ENCODE data around the gene SPATA17. TPM values are rescaled to one million over a fixed set of nuclear protein-coding genes. Genes with fewer than 3 reads are reported as not detected.

The SPATA17 gene
- total and polyA plus RNA-seq, 2 of the 8 experiments (the other 6 are each of a cell fraction or from before 2014, with no cell fraction given): 0.17 to 0.48 TPM

DNA sequence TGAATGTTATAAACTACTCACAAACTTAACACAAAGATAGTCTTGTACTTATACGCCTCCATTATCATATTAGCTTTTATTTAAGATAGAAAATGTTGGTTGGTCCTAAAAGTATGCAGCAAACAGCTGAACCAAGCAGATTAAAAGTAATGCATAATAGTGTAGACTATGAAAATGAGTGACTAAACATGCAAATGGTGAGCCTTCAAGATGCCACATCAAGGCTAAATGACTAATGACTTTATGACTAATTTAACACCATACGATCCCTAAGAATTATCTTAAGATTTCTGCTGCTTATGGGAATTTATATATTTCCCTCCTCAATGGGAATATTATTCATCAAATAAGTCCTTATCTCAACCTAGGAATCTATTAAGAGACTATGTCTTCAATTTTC, 4.8 kb upstream of the SPATA17 start (continued):
- TF ChIP-seq, protein P1, sequence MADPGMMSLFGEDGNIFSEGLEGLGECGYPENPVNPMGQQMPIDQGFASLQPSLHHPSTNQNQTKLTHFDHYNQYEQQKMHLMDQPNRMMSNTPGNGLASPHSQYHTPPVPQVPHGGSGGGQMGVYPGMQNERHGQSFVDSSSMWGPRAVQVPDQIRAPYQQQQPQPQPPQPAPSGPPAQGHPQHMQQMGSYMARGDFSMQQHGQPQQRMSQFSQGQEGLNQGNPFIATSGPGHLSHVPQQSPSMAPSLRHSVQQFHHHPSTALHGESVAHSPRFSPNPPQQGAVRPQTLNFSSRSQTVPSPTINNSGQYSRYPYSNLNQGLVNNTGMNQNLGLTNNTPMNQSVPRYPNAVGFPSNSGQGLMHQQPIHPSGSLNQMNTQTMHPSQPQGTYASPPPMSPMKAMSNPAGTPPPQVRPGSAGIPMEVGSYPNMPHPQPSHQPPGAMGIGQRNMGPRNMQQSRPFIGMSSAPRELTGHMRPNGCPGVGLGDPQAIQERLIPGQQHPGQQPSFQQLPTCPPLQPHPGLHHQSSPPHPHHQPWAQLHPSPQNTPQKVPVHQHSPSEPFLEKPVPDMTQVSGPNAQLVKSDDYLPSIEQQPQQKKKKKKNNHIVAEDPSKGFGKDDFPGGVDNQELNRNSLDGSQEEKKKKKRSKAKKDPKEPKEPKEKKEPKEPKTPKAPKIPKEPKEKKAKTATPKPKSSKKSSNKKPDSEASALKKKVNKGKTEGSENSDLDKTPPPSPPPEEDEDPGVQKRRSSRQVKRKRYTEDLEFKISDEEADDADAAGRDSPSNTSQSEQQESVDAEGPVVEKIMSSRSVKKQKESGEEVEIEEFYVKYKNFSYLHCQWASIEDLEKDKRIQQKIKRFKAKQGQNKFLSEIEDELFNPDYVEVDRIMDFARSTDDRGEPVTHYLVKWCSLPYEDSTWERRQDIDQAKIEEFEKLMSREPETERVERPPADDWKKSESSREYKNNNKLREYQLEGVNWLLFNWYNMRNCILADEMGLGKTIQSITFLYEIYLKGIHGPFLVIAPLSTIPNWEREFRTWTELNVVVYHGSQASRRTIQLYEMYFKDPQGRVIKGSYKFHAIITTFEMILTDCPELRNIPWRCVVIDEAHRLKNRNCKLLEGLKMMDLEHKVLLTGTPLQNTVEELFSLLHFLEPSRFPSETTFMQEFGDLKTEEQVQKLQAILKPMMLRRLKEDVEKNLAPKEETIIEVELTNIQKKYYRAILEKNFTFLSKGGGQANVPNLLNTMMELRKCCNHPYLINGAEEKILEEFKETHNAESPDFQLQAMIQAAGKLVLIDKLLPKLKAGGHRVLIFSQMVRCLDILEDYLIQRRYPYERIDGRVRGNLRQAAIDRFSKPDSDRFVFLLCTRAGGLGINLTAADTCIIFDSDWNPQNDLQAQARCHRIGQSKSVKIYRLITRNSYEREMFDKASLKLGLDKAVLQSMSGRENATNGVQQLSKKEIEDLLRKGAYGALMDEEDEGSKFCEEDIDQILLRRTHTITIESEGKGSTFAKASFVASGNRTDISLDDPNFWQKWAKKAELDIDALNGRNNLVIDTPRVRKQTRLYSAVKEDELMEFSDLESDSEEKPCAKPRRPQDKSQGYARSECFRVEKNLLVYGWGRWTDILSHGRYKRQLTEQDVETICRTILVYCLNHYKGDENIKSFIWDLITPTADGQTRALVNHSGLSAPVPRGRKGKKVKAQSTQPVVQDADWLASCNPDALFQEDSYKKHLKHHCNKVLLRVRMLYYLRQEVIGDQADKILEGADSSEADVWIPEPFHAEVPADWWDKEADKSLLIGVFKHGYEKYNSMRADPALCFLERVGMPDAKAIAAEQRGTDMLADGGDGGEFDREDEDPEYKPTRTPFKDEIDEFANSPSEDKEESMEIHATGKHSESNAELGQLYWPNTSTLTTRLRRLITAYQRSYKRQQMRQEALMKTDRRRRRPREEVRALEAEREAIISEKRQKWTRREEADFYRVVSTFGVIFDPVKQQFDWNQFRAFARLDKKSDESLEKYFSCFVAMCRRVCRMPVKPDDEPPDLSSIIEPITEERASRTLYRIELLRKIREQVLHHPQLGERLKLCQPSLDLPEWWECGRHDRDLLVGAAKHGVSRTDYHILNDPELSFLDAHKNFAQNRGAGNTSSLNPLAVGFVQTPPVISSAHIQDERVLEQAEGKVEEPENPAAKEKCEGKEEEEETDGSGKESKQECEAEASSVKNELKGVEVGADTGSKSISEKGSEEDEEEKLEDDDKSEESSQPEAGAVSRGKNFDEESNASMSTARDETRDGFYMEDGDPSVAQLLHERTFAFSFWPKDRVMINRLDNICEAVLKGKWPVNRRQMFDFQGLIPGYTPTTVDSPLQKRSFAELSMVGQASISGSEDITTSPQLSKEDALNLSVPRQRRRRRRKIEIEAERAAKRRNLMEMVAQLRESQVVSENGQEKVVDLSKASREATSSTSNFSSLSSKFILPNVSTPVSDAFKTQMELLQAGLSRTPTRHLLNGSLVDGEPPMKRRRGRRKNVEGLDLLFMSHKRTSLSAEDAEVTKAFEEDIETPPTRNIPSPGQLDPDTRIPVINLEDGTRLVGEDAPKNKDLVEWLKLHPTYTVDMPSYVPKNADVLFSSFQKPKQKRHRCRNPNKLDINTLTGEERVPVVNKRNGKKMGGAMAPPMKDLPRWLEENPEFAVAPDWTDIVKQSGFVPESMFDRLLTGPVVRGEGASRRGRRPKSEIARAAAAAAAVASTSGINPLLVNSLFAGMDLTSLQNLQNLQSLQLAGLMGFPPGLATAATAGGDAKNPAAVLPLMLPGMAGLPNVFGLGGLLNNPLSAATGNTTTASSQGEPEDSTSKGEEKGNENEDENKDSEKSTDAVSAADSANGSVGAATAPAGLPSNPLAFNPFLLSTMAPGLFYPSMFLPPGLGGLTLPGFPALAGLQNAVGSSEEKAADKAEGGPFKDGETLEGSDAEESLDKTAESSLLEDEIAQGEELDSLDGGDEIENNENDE (IDR thresholded peaks at IDR 0.05; ENCODE audit: insufficient replicate concordance, low read length): no peak
- TF ChIP-seq KDM5A (IDR thresholded peaks at IDR 0.05; ENCODE audit: low read length): no peak
- no peak for TF ChIP-seq NRF1 (IDR thresholded peaks at IDR 0.05; ENCODE audit: low read depth, low read length)
- TF ChIP-seq TAF1 (IDR thresholded peaks at IDR 0.05; ENCODE audit: low read depth, low read length): no peak
- TF ChIP-seq EGR1 (IDR thresholded peaks at IDR 0.05; ENCODE audit: borderline replicate concordance, low read depth, low read length): no peak
- no peak for TF ChIP-seq TCF12 (IDR thresholded peaks at IDR 0.05; ENCODE audit: low read depth, low read length)
- TF ChIP-seq CTBP2 (IDR thresholded peaks at IDR 0.05; ENCODE audit: borderline replicate concordance, insufficient read depth, insufficient read length, low read length): no peak
- TF ChIP-seq ASH2L (IDR thresholded peaks at IDR 0.05; ENCODE audit: low read length): no peak
- TF ChIP-seq BCL11A (IDR thresholded peaks at IDR 0.05; ENCODE audit: low read depth in 2 of 2, low read length in 2 of 2): no peak
- no peak for TF ChIP-seq HDAC6 (IDR thresholded peaks at IDR 0.05; ENCODE audit: low read depth, low read length)
- no peak for TF ChIP-seq SIX5 (IDR thresholded peaks at IDR 0.05; ENCODE audit: low read depth, low read length)
- TF ChIP-seq TAF7 (optimal IDR thresholded peaks at IDR 0.05; ENCODE audit: borderline replicate concordance, low read depth, low read length): no peak

Data from H1 (cell line).